Upper lobe of left lung (tissue), 6 donors: ENCODE data around the gene IFI44L. TPM values are rescaled to one million over a fixed set of nuclear protein-coding genes. Genes with fewer than 3 reads are reported as not detected.

Source experiments
- ATAC-seq, 2 donors: fragments of 200-7000 bp; cut with Tn5 transposase; one replicate each; pipeline ENCODE4 v1.9.1; 2022; ENCODE audit warnings: mild to moderate bottlenecking in 2 of 2, moderate library complexity in 2 of 2; ENCODE audit not compliant: low FRiP score in 2 of 2
- DNase-seq, 2 donors: peaks; one replicate each; pipeline ENCODE4 v3.0.0-alpha.2; 2019 to 2020
- H3K27ac ChIP-seq, 4 donors: fragments of 200-600 bp; sonication (generic); one replicate each; pipeline ENCODE4 v1.5.1; 2016 to 2019
- H3K27me3 ChIP-seq, 4 donors: fragments of 200-600 bp; sonication (generic); one replicate each; pipeline ENCODE4 v1.5.1; 2017 to 2019
- H3K36me3 ChIP-seq, 4 donors: fragments of 200-600 bp; sonication (generic); one replicate each; pipeline ENCODE4 v1.5.1; 2016 to 2019
- H3K4me1 ChIP-seq, 4 donors: fragments of 200-600 bp; sonication (generic); one replicate each; pipeline ENCODE4 v1.5.1; 2018 to 2019
- H3K4me3 ChIP-seq, 4 donors: fragments of 200-600 bp; sonication (generic); one replicate each; pipeline ENCODE4 v1.5.1; 2017 to 2019; ENCODE audit warnings: mild to moderate bottlenecking in 2 of 4, moderate library complexity in 1 of 4
- H3K9me3 ChIP-seq, 4 donors: fragments of 200-600 bp; sonication (generic); one replicate each; pipeline ENCODE4 v1.5.1; 2018 to 2019
- EP300 ChIP-seq, 4 donors: sonication (generic); formaldehyde crosslinking; IDR thresholded peaks; one replicate each; pipeline ENCODE4 v1.5.1; 2017; ENCODE audit warnings: antibody characterized with exemption in 4 of 4, control low read depth in 2 of 4
- POLR2A ChIP-seq, 4 donors: fragments of 450-650 bp; IDR thresholded peaks; one replicate each; pipeline ENCODE4 v1.5.1; 2016 to 2017; ENCODE audit warnings: antibody characterized with exemption in 4 of 4, mild to moderate bottlenecking in 2 of 4
- POLR2AphosphoS5 ChIP-seq, 2 donors: sonication (generic); formaldehyde crosslinking; IDR thresholded peaks; one replicate each; pipeline ENCODE4 v1.5.1; 2017; ENCODE audit warnings: antibody characterized with exemption in 2 of 2
- WGBS, 2 donors: methylation state at CpG; one replicate each; pipeline ENCODE4 v1.1.5; 2017 to 2018; 5-methylcytosine and 5-hydroxymethylcytosine counted together
- total RNA-seq, 6 donors: library from RNA; depleted of rRNA in 4 of 6; stranded (reverse); fragments of >200 nt in 4 of 6; gene quantifications; one replicate each; pipeline versions ENCODE4 v1.1.0 to v1.2.1, GENCODE V29; 2016 to 2021
- TF ChIP-seq, protein P1 (sequence below), 6 experiments: fragments of 450-650 bp in 4 of 6; fragments of 200-600 bp in 2 of 6; sonication (generic) in 2 of 6; IDR thresholded peaks; one replicate each; pipeline ENCODE4 v1.5.1; 2016 to 2019; ENCODE audit warnings: antibody characterized with exemption in 6 of 6
- donor health status: DM: no; HTN: no; CAD: no; lungs with moderate emphysema.
- donor health status: DM: no; HTN: yes; CAD: no; lungs with severe emphysema.

Gene IFI44L
- total RNA-seq = 10 to 100 TPM in 4 of 6 donors, 1 to 10 TPM in 2; 6.1 to 29.3 (median 18.3) TPM

- Histone ChIP-seq H3K4me1 (peaks cover 7 to 35% (median 11%) of the 10 kb centered on the region in 4 donors), H3K27ac (peak within 1 kb of the TSS; percentile 67 to 84 (median 71)), H3K27me3 (no peaks in the 10 kb centered on the region), H3K36me3 (no peaks in the 10 kb centered on the region), H3K9me3 (no peaks in the 10 kb centered on the region), H3K4me3 (peak within 1 kb of the TSS; percentile 11 to 45 (median 36))
- no peak for DNase-seq
- ATAC-seq = peak in 1 of 2 donors; percentile 53
- TF ChIP-seq EP300 (IDR thresholded peaks at IDR 0.05) = no peak
- no peak for TF ChIP-seq POLR2AphosphoS5 (IDR thresholded peaks at IDR 0.05)
- TF ChIP-seq POLR2A (IDR thresholded peaks at IDR 0.05) = no peak
- TF ChIP-seq, protein P1, sequence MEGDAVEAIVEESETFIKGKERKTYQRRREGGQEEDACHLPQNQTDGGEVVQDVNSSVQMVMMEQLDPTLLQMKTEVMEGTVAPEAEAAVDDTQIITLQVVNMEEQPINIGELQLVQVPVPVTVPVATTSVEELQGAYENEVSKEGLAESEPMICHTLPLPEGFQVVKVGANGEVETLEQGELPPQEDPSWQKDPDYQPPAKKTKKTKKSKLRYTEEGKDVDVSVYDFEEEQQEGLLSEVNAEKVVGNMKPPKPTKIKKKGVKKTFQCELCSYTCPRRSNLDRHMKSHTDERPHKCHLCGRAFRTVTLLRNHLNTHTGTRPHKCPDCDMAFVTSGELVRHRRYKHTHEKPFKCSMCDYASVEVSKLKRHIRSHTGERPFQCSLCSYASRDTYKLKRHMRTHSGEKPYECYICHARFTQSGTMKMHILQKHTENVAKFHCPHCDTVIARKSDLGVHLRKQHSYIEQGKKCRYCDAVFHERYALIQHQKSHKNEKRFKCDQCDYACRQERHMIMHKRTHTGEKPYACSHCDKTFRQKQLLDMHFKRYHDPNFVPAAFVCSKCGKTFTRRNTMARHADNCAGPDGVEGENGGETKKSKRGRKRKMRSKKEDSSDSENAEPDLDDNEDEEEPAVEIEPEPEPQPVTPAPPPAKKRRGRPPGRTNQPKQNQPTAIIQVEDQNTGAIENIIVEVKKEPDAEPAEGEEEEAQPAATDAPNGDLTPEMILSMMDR (IDR thresholded peaks at IDR 0.05) = no peak
- WGBS, 2 donors = 9 to 13% methylated on average over 9 of the region's 9 CpGs
Measured at GRCh38 chr1:78619803-78620579, at the start of gene IFI44L. Gene IFI44L, plus strand, starts transcription at chr1:78620448. Its CDS starts 7,468 bp downstream, at chr1:78627916.

DNA sequence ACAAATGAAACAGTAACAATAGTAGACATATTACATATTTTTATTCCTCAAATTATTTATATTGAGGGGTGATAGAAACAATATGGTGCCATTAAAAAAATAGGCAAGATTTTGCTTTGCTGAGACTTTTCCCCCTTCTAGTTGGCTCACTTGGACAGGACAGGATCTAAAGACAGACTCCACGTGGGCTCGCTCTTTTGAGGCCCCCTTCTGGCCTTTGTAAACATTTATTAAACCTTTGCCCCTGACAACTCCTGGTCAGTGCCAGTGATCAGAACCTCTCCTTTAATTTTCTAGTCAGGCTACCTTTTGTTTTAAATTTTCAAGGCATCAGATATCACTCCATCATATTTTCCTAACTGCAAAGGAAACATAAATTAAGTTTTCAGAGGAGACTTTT, 49.7 kb upstream of the IFI44L start:
- ATAC-seq = no peak
- Histone ChIP-seq H3K27ac (no peak overlapping the region), H3K9me3 (no peaks in the 10 kb centered on the region), H3K27me3 (no peaks in the 10 kb centered on the region), H3K36me3 (no peaks in the 10 kb centered on the region), H3K4me3 (no peak overlapping the region), H3K4me1 (no peaks in the 10 kb centered on the region)
- TF ChIP-seq EP300 (IDR thresholded peaks at IDR 0.05) = no peak
- TF ChIP-seq, protein P1 (IDR thresholded peaks at IDR 0.05) = no peak
- no peak for TF ChIP-seq POLR2AphosphoS5 (IDR thresholded peaks at IDR 0.05)
- TF ChIP-seq POLR2A (IDR thresholded peaks at IDR 0.05) = no peak
- DNase-seq = no peak
- WGBS, 2 donors = 45 to 53% methylated on average over 2 of the region's 2 CpGs

DNA sequence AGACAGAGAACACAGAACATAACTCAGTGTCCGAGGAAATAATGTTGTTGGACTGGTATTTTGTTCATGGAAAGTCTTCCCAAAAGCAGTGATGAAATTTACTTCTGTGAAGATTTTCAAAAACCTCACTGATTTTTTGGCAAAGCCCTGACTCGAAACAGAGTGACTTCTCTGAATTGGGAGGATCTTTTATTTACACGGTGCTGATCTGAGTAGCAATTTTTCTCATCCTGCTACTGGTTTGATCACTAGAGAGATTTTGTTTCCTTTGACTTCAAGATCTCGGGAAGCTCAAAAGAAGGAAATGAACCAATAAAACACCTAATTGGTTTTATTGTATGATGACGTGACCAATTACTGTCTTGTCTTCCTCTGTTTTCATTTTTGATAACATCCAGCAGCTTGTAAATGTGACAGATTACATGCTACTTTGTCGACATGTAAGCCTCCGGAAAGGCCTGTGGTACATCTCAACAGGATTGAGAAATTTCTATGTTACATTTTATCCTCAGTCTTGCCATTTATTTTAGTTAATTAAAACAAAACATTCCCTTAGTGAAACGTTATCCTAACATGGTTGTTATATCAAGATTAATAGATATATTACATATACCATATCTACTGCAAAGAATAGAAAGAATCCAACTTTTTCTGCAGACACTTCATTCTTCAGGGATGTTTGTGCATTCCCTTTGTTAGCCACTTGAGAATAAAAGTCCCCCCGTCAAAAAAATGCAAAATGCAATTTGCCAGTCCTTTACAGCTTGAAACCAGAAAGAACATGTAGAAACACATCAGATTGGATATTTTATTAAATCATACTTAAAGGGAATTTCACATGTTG, 42.8 kb upstream of the IFI44L start:
- ATAC-seq (no peak), DNase-seq (no peak)
- Histone ChIP-seq H3K4me1 (no peaks in the 10 kb centered on the region), H3K36me3 (no peaks in the 10 kb centered on the region), H3K27me3 (no peaks in the 10 kb centered on the region), H3K27ac (no peak overlapping the region), H3K9me3 (no peaks in the 10 kb centered on the region), H3K4me3 (no peak overlapping the region)
- WGBS, 2 donors = 61 to 63% methylated on average over 9 of the region's 9 CpGs
- no peak for TF ChIP-seq POLR2A (IDR thresholded peaks at IDR 0.05)
- no peak for TF ChIP-seq EP300 (IDR thresholded peaks at IDR 0.05)
- no peak for TF ChIP-seq POLR2AphosphoS5 (IDR thresholded peaks at IDR 0.05)
- TF ChIP-seq, protein P1 (IDR thresholded peaks at IDR 0.05) = no peak

GRCh38 chr1:78586572-78586971, 33.7 kb upstream of the IFI44L start:
- TF ChIP-seq POLR2AphosphoS5 (IDR thresholded peaks at IDR 0.05) = no peak
- no peak for DNase-seq
- H3K4me3 ChIP-seq = no peak overlapping the region
- no peaks in the 10 kb centered on the region for H3K4me1 ChIP-seq
- H3K36me3 ChIP-seq = no peaks in the 10 kb centered on the region
- H3K27me3 ChIP-seq = no peaks in the 10 kb centered on the region
- no peaks in the 10 kb centered on the region for H3K9me3 ChIP-seq
- H3K27ac ChIP-seq = no peak overlapping the region
- no peak for ATAC-seq
- 75 to 83% methylated on average over 1 of the region's 1 CpG for WGBS, 2 donors

- 88% methylated on average over 1 of the region's 1 CpG for WGBS, 2 donors
- TF ChIP-seq, protein P1 (IDR thresholded peaks at IDR 0.05) = no peak
- TF ChIP-seq POLR2AphosphoS5 (IDR thresholded peaks at IDR 0.05) = no peak
- TF ChIP-seq POLR2A (IDR thresholded peaks at IDR 0.05) = no peak
- TF ChIP-seq EP300 (IDR thresholded peaks at IDR 0.05) = no peak
- no peaks in the 10 kb centered on the region for H3K27me3 ChIP-seq
- H3K4me1 ChIP-seq = no peaks in the 10 kb centered on the region
- H3K4me3 ChIP-seq = no peak overlapping the region
- DNase-seq = no peak
- no peak overlapping the region for H3K27ac ChIP-seq
- H3K9me3 ChIP-seq = no peaks in the 10 kb centered on the region
- ATAC-seq = no peak
- H3K36me3 ChIP-seq = no peaks in the 10 kb centered on the region
Measured at GRCh38 chr1:78587211-78587610, 33.0 kb upstream of the IFI44L start.
